ENCODE data around the gene METAP1D.
"Not testable (repeated sequence)": the region's sequence is repeated elsewhere in the genome, so short reads cannot be mapped to it uniquely, and the experiment has no call there.

Gene METAP1D

GRCh38 chr2:172048508-172049503, 49.1 kb downstream of the METAP1D start:
- no peak for DNase-seq

- DNase-seq: no peak
These were observed 49.9 kb downstream of the METAP1D start for GRCh38 chr2:172049567-172050120.

- no peak for DNase-seq
These were observed 50.8 kb downstream of the METAP1D start for GRCh38 chr2:172050479-172051125.

GRCh38 chr2:172052000-172052983, 52.5 kb downstream of the METAP1D start:
- no peak for DNase-seq

- DNase-seq: no peak
These were observed 53.7 kb downstream of the METAP1D start for GRCh38 chr2:172053486-172053885.

- no peak for DNase-seq
These were observed 56.5 kb downstream of the METAP1D start for GRCh38 chr2:172056293-172056692.

- no peak for DNase-seq
These were observed 58.9 kb downstream of the METAP1D start for GRCh38 chr2:172058660-172059059.

GRCh38 chr2:172060118-172060517, 60.4 kb downstream of the METAP1D start:
- not testable (repeated sequence) for DNase-seq

- no peak for DNase-seq
These were observed 62.8 kb downstream of the METAP1D start for GRCh38 chr2:172062402-172063004.

GRCh38 chr2:172063446-172063845, 63.7 kb downstream of the METAP1D start:
- DNase-seq: no peak

GRCh38 chr2:172065111-172065510, 65.4 kb downstream of the METAP1D start:
- peak; percentile 54 to 71 for DNase-seq

GRCh38 chr2:172066394-172066886, 66.7 kb downstream of the METAP1D start:
- no peak for DNase-seq

GRCh38 chr2:172067905-172068304, 68.2 kb downstream of the METAP1D start:
- not testable (repeated sequence) for DNase-seq

GRCh38 chr2:172070936-172071335, 71.2 kb downstream of the METAP1D start:
- DNase-seq: no peak

- DNase-seq: no peak
These were observed 72.5 kb downstream of the METAP1D start for GRCh38 chr2:172072303-172072702.

GRCh38 chr2:172072706-172073105, 73.0 kb downstream of the METAP1D start:
- no peak for DNase-seq

GRCh38 chr2:172073518-172073917, 73.8 kb downstream of the METAP1D start:
- DNase-seq: no peak

GRCh38 chr2:172074254-172074653, 74.5 kb downstream of the METAP1D start:
- DNase-seq: no peak

- DNase-seq: no peak
These were observed 79.7 kb downstream of the METAP1D start for GRCh38 chr2:172079416-172079815.

GRCh38 chr2:172079838-172080640, 80.3 kb downstream of the METAP1D start:
- DNase-seq: peak; percentile 76 to 80
